Activated CD4-positive, alpha-beta T cell treated with anti-CD3 and anti-CD28 coated beads for 36 hours (primary cell): Measurements from ENCODE around the gene RAD23A. TPM values are rescaled to one million over a fixed set of nuclear protein-coding genes. Genes with fewer than 3 reads are reported as not detected.
"Not testable (repeated sequence)": the region's sequence is repeated elsewhere in the genome, so short reads cannot be mapped to it uniquely, and the experiment has no call there.

Source experiments
- ATAC-seq: fragments of 200-7000 bp; cut with Tn5 transposase; one replicate; pipeline ENCODE4 v1.10.0; 2021; ENCODE audit warnings: mild to moderate bottlenecking, moderate library complexity
- CTCF ChIA-PET: fragments of 350-600 bp; sonication (Branson Sonifier 250); formaldehyde crosslinking; loops from one replicate; lab custom pipeline; 2021; ENCODE audit warnings: antibody characterized with exemption; lab: Charles Lee
- POLR2A ChIA-PET: fragments of 350-600 bp; sonication (Branson Sonifier 250); formaldehyde crosslinking; loops from one replicate; lab custom pipeline; 2021; ENCODE audit warnings: antibody characterized with exemption, inconsistent platforms; lab: Charles Lee
- DNase-seq: peaks from one replicate; pipeline ENCODE4 v3.0.0-alpha.2; 2020
- H3K27ac Mint-ChIP-seq: one replicate; pipeline ENCODE4 v1.8.0; 2021; ENCODE audit warnings: mixed read lengths
- H3K27me3 Mint-ChIP-seq: one replicate; pipeline ENCODE4 v1.8.0; 2021; ENCODE audit warnings: mixed read lengths
- H3K36me3 Mint-ChIP-seq: one replicate; pipeline ENCODE4 v1.8.0; 2021; ENCODE audit warnings: low read depth, mixed read lengths
- H3K4me1 Mint-ChIP-seq: one replicate; pipeline ENCODE4 v1.8.0; 2021; ENCODE audit warnings: mixed read lengths
- H3K4me3 Mint-ChIP-seq: one replicate; pipeline ENCODE4 v1.8.0; 2021; ENCODE audit warnings: mild to moderate bottlenecking, moderate library complexity, mixed read lengths
- H3K9me3 Mint-ChIP-seq: one replicate; pipeline ENCODE4 v1.8.0; 2021; ENCODE audit warnings: low read depth, mixed read lengths
- intact Hi-C, 2 experiments: fragments of 100-400 bp; cut with DNase I in 1 of 2; cut with micrococcal nuclease in 1 of 2; formaldehyde crosslinking; loops; one replicate each; pipeline versions ENCODE4 v1.14.2 to v1.15.1; 2022 to 2024; cut with DNase I, micrococcal nuclease
- total RNA-seq, 2 experiments: library from RNA; stranded (reverse); gene quantifications; one replicate each; pipeline ENCODE4 v1.2.3, GENCODE V29; 2021

The RAD23A gene
- total RNA-seq, 2 experiments from 2014 or later: 189 to 265 TPM

DNA sequence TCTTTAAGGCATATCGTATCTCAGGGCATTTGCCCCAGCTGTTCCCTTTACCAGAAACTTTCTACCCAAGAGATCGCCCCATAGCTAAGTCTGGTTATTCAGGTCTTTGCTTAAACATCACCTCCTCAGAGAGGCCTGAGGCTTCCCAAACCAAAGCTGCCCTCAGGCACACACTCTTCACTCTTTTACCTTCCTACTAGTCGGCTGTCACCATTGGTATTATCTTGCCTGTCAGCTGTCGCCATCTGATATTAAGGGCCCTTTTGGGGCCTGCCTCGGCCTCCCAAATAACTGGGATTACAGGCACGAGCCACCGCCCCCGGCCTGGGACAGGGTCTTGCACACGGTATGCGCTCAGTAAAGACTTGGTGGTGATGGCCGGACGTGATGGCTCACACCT lies 10.3 kb downstream of the RAD23A start:
- Mint-ChIP-seq H3K36me3 (peaks cover 46% of the 10 kb centered on the region), H3K4me3 (peak overlapping the region; percentile 91), H3K27me3 (no peaks in the 10 kb centered on the region), H3K4me1 (peaks cover 34% of the 10 kb centered on the region), H3K9me3 (no peaks in the 10 kb centered on the region), H3K27ac (peak overlapping the region; percentile 88)
- POLR2A ChIA-PET: interaction anchor here (0.6 to 1.4 kb wide), 2 partner anchors 10 to 66 kb away, joined by 3 to 6 read pairs; no protein-coding TSS in a partner anchor
- ATAC-seq (no peak), DNase-seq (no peak)
- intact Hi-C loops: loop anchor here (2.0 kb wide), 2 partner anchors 17 to 37 kb away; partner anchors contain the start of genes CALR (in 1 of the 2) and SYCE2 (in 1 of the 2)
- CTCF ChIA-PET: interaction anchor here (0.6 to 5.4 kb wide), 5 partner anchors 9 to 231 kb away, joined by 3 to 38 read pairs (median 4); partner anchors contain the start of gene NACC1

DNA sequence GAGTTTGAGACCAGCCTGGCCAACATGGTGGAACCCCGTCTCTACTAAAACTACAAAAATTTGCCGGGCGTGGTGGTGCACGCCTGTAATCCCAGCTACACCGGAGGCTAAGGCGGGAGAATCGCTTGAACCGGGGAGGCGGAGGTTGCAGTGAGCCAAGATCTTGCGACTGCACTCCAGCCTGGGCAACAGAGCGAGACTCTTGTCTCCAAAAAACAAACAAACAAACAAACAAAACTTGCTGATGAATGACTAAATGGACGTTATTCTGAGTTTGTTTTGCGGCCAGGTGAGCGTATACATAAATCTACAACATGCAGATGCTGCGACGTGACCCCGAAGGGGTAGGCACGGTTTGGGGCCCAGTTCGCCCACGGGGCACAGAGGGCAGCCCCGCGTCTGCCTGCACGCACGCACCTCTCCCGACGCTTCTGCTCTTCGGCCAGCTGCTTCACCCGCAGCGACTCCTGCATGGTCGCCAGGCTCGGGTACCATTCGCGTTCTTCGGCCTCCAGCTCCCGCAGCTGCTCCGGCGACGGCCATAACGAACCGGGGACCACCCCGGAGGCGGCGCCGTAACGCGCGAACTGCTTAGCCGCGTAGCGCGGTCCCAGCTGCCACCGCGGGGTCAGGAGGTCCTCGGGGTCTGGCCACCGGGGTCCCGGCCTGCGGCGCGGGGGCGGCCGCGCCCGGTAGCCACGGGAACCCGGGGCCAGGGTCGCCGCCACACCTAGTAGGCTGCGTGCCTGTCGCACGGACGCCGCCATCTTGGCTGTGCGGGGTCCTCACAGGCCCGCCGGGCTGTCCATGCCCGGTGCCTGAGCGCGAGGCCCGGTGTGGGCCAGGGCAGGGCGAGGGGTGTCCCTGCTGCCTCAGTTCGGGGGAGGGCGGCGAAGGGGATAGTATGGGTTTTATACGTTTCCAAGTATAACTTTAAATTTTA lies 11.1 kb downstream of the RAD23A start, which contains the start of gene GADD45GIP1:
TSS of gene GADD45GIP1 (minus strand) at position 778 of the 943 bp plus-strand sequence. CDS start at position 767, 11 bp downstream.
- CTCF ChIA-PET: interaction anchor here (0.6 to 5.4 kb wide), 7 partner anchors 9 to 231 kb away, joined by 3 to 38 read pairs (median 3); partner anchors contain the start of gene NACC1
- intact Hi-C loops: loop anchor here (1.0 to 2.0 kb wide), 5 partner anchors 18 to 65 kb away; partner anchors contain the start of genes SYCE2 (in 2 of the 2), CALR (in 1 of the 2), FARSA (in 1 of the 2) and GCDH (in 1 of the 2)
- Mint-ChIP-seq H3K27ac (peak within 1 kb of the TSS; percentile 97), H3K27me3 (no peaks in the 10 kb centered on the region), H3K4me1 (peaks cover 32% of the 10 kb centered on the region), H3K36me3 (peaks cover 41% of the 10 kb centered on the region), H3K4me3 (peak within 1 kb of the TSS; percentile 91), H3K9me3 (no peaks in the 10 kb centered on the region)
- ATAC-seq: peak; percentile 93
- peak; percentile 91 for DNase-seq
- POLR2A ChIA-PET: interaction anchor here (0.6 to 1.4 kb wide), 2 partner anchors 9 to 66 kb away, joined by 3 to 6 read pairs; no protein-coding TSS in a partner anchor

DNA sequence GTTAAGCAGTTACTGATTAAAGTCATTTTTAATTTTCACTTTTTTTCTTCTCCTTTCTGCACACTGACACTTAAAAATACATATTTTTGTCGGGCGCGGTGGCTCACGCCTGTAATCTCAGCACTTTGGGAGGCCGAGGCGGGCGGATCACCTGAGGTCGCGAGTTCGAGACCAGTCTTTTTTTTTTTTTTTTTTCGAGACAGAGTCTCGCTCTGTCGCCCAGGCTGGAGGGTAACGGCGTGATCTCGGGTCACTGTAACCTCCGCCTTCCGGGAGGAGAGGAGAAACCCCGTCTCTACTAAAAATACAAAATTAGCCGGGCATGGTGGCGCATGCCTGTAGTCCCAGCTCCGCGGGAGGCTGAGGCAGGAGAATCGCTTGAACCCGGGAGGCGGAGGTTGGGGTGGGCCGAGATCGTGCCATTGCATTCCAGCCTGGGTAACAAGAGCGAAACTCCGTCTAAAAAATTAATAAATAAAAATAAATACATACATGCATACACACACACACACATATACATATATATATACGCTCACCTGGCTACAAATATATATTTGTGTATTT lies 11.8 kb downstream of the RAD23A start:
- Mint-ChIP-seq H3K4me1 (peaks cover 30% of the 10 kb centered on the region), H3K27ac (peak overlapping the region; percentile 97), H3K4me3 (peak overlapping the region; percentile 91), H3K36me3 (peaks cover 37% of the 10 kb centered on the region)
- POLR2A ChIA-PET, H3K27me3 Mint-ChIP-seq, DNase-seq, H3K9me3 Mint-ChIP-seq: not testable (repeated sequence)
- intact Hi-C loops: loop anchor here (1.0 to 2.0 kb wide), 5 partner anchors 19 to 66 kb away; partner anchors contain the start of genes SYCE2 (in 2 of the 2), CALR (in 1 of the 2), FARSA (in 1 of the 2) and GCDH (in 1 of the 2)
- peak; percentile 10 for ATAC-seq
- CTCF ChIA-PET: interaction anchor here (1.4 to 5.4 kb wide), 2 partner anchors 8 to 137 kb away, joined by 4 to 38 read pairs; no protein-coding TSS in a partner anchor

DNA sequence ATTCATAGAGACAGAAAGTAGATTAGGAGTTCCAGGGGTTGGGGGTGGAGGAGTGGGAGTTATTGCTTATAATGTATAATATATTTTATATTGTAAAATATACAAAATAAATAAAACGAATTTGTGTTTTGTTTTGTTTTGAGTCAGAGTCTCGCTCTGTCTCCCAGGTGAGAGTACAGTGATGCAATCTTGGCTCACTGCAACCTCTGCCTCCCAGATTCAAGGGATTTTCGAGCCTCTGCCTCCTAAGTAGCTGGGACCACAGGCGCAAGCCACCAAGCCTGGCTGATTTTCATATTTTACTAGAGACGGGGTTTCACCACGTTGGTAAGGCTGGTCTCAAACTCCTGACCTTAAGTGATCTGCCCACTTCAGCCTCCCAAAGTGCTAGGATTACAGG lies 13.8 kb downstream of the RAD23A start:
- no peaks in the 10 kb centered on the region for H3K9me3 Mint-ChIP-seq
- H3K36me3 Mint-ChIP-seq: peaks cover 20% of the 10 kb centered on the region
- intact Hi-C loops: no loop called here
- no peaks in the 10 kb centered on the region for H3K27me3 Mint-ChIP-seq
- no peak overlapping the region for H3K27ac Mint-ChIP-seq
- no peak overlapping the region for H3K4me3 Mint-ChIP-seq
- ChIA-PET CTCF (interaction anchor here (0.8 kb wide), 1 partner anchor 135 kb away, joined by 3 read pairs; no protein-coding TSS in a partner anchor), POLR2A (no interaction called here)
- ATAC-seq: no peak
- H3K4me1 Mint-ChIP-seq: peaks cover 18% of the 10 kb centered on the region
- no peak for DNase-seq

DNA sequence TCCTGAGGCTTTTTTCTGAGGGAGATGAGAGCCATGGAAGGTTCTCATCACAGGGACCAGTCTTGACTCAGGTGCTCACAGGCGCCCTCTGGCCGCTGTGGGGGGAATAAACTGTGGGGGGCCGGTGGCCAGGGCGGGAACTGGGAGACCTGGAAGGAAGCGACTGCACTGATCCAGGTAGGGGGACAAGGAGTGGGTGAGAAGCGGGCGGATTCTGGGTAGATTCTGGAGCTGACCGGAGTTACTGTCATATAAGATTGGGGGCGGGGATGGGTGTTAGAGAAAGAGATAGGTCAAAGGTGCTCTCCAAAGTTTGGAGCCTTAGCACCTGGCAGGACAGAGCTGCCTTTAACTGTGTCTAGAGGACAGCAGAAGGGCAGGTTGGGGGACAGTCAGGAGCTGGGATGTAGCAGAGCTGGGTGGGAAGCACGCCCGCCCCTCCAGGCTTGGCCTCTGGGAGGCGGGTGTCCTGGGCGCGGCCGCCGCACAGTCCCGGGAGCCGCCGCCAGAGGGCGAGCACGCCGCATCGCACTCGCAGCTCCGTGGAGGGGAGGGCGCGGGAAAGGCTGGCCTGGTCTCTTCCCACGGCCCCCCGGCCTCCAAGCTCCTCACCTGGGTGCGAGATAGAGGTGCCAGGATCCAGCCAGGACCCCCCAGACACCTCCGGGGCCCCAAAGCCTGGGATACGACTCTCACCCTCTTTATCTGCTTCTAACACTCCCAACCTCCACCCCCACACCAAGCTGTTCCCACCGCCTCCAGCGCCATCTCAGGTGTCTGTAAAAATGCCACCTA lies 19.6 kb downstream of the RAD23A start:
- peak; percentile 91 for DNase-seq
- H3K4me3 Mint-ChIP-seq: peak overlapping the region; percentile 73
- H3K9me3 Mint-ChIP-seq: no peaks in the 10 kb centered on the region
- no peaks in the 10 kb centered on the region for H3K27me3 Mint-ChIP-seq
- peak; percentile 92 for ATAC-seq
- no peaks in the 10 kb centered on the region for H3K36me3 Mint-ChIP-seq
- peak overlapping the region; percentile 89 for H3K27ac Mint-ChIP-seq
- intact Hi-C loops: loop anchor here (1.0 to 2.0 kb wide), 5 partner anchors 18 to 128 kb away; partner anchors contain the start of genes FARSA (in 1 of the 2) and GCDH (in 1 of the 2)
- POLR2A ChIA-PET: interaction anchor here (0.6 to 1.2 kb wide), 8 partner anchors 9 to 271 kb away, joined by 3 to 5 read pairs (median 3); no protein-coding TSS in a partner anchor
- CTCF ChIA-PET: interaction anchor here (0.6 to 3.4 kb wide), 70 partner anchors 8 to 1107 kb away, joined by 3 to 61 read pairs (median 4); partner anchors contain the start of genes CALR, DNASE2, FARSA and GADD45GIP1
- peaks cover 11% of the 10 kb centered on the region for H3K4me1 Mint-ChIP-seq

DNA sequence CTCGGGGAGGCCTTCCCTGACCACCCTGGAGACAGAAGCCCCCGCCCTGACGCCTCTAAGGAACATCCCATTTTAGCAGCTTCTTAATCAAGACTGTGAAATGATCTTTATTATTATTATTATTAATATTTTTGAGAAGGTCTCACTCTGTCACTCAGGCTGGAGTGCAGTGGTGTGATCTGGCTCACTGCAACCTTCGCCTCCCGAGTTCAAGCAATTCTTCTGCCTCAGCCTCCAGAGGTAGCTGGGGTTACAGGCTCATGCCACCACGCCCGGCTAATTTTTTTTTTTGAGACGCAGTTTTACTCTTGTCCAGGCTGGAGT lies 20.1 kb downstream of the RAD23A start:
- intact Hi-C loops: loop anchor here (1.0 to 2.0 kb wide), 5 partner anchors 18 to 128 kb away; partner anchors contain the start of genes FARSA (in 1 of the 2) and GCDH (in 1 of the 2)
- ATAC-seq: no peak
- Mint-ChIP-seq H3K9me3 (no peaks in the 10 kb centered on the region), H3K4me1 (peaks cover 15% of the 10 kb centered on the region), H3K27me3 (no peaks in the 10 kb centered on the region), H3K4me3 (peak overlapping the region; percentile 73), H3K36me3 (no peaks in the 10 kb centered on the region), H3K27ac (peak overlapping the region; percentile 58)
- POLR2A ChIA-PET: interaction anchor here (0.6 to 1.2 kb wide), 7 partner anchors 10 to 166 kb away, joined by 3 to 5 read pairs (median 3); no protein-coding TSS in a partner anchor
- no peak for DNase-seq
- CTCF ChIA-PET: interaction anchor here (0.6 to 3.4 kb wide), 68 partner anchors 7 to 1106 kb away, joined by 3 to 61 read pairs (median 4); partner anchors contain the start of genes CALR, DNASE2, FARSA and GADD45GIP1

DNA sequence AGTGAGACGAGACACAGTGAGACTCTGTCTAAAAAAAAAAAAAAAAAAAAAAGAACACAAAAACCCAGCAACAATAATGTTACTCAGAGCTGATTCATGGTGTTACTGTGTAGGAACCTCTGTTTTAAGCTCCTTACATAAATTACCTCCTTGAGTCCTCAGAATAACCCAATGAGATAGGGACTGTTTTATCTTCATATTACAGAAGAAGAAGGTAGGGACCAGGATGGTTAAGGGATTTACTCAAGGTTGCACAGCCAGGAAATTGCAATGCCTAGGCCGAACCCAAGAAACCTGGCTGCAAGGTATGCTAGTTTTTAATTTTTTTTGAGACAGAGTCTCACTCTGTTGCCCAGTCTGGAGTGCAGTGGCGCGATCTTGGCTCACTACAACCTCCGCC lies 22.2 kb downstream of the RAD23A start:
- H3K4me1 Mint-ChIP-seq: peaks cover 15% of the 10 kb centered on the region
- intact Hi-C loops: no loop called here
- H3K36me3 Mint-ChIP-seq: no peaks in the 10 kb centered on the region
- H3K27me3 Mint-ChIP-seq: no peaks in the 10 kb centered on the region
- ChIA-PET CTCF (interaction anchor here (0.6 to 3.4 kb wide), 7 partner anchors 10 to 1748 kb away, joined by 3 to 61 read pairs (median 4); no protein-coding TSS in a partner anchor), POLR2A (interaction anchor here (0.5 to 0.7 kb wide), 2 partner anchors 13 to 75 kb away, joined by 3 to 10 read pairs; no protein-coding TSS in a partner anchor)
- ATAC-seq: no peak
- DNase-seq: no peak
- H3K9me3 Mint-ChIP-seq: no peaks in the 10 kb centered on the region
- no peak overlapping the region for H3K4me3 Mint-ChIP-seq
- no peak overlapping the region for H3K27ac Mint-ChIP-seq

DNA sequence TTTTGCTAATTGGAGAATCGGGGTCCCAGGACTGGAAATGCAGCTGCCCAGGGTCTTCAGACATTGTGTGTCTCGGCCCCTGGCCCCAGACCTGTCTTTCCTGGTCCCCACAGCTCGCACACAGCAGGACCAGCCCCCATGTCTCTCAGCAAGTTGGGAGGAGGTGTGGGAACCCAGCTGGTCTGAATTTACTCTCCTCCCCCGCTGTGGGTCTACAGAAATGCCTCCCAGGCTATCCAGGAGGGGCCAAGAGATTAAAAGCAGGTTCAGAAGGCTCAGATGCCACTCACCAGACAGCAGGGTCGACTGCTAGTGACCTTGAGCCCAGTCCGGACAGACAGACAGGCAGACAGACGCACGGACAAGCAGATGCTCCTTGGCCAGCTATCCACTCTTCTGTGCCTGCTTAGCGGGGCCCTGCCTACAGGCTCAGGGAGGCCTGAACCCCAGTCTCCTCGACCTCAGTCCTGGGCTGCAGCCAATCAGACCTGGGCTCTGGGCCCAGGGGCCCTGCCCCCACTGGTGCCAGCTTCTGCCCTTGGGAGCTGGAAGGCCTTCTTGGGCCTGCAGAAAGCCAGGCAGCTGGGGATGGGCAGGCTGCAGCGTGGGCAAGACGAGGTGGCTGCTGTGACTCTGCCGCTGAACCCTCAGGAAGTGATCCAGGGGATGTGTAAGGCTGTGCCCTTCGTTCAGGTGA lies 23.8 kb downstream of the RAD23A start, which contains the start of gene DAND5:
TSS of gene DAND5 (plus strand) at position 285 of the 697 bp plus-strand sequence. CDS start at position 370, 85 bp downstream.
- no peak for DNase-seq
- no peak for ATAC-seq
- Mint-ChIP-seq H3K36me3 (no peaks in the 10 kb centered on the region), H3K27ac (no peak within 1 kb of the TSS), H3K4me3 (no peak within 1 kb of the TSS), H3K4me1 (peaks cover 15% of the 10 kb centered on the region), H3K9me3 (no peaks in the 10 kb centered on the region), H3K27me3 (no peaks in the 10 kb centered on the region)
- CTCF ChIA-PET: interaction anchor here (0.8 to 1.0 kb wide), 2 partner anchors 8 to 125 kb away, joined by 3 to 4 read pairs; no protein-coding TSS in a partner anchor
- POLR2A ChIA-PET: no interaction called here
- intact Hi-C loops: no loop called here

DNA sequence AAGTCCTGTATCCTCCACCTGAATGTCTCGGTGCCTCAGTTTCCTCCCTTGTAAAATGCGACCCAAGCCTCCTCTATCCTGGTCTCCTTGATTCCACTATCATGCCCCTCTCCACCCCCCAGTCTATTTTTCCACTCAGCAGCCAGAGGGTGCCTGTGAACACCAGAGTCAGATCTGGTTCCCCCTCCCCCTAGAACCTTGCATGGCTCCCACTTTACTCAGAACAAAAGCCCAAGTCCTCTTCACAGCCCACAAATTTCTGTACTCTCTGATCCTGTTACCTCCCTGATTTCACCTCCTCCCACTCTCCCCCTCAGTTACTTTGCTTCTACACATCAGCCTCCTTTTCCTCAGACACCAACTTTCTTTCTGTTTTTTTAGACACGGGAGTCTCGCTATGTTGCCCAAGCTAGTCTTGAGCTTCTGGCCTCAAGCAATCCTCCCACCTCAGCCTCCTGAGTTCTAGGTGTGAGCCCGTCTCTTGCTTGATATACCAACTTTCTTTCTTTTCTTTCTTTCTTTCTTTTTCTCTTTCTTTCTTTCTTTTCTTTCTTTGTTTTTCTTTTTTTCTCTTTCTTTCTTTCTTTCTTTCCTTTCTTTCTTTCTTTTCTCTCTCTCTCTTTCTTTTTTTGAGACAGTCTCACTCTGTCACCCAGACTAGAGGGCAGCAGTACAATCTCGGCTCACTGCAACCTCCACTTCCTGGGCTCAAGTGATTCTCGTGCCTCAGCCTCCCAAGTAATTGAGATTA lies 24.6 kb downstream of the RAD23A start:
- no peak for DNase-seq
- Mint-ChIP-seq H3K4me1 (peaks cover 10% of the 10 kb centered on the region), H3K36me3 (no peaks in the 10 kb centered on the region), H3K27ac (no peak overlapping the region), H3K27me3 (no peaks in the 10 kb centered on the region), H3K4me3 (no peak overlapping the region), H3K9me3 (no peaks in the 10 kb centered on the region)
- CTCF ChIA-PET: interaction anchor here (1.0 kb wide), 1 partner anchor 7 kb away, joined by 3 read pairs; no protein-coding TSS in a partner anchor
- intact Hi-C loops: no loop called here
- POLR2A ChIA-PET: no interaction called here
- no peak for ATAC-seq
